AG10803 (cell line): Measurements from ENCODE around the gene SART1.
"Not testable (repeated sequence)": the region's sequence is repeated elsewhere in the genome, so short reads cannot be mapped to it uniquely, and the experiment has no call there.

Experiments used
- DNase-seq: peaks from one replicate; pipeline ENCODE4 v3.0.0; 2010; ENCODE audit warnings: low read depth
- H3K4me3 ChIP-seq: 2 replicates; pipeline ENCODE4 v1.5.1; 2011; ENCODE audit warnings: mild to moderate bottlenecking, low read length, control low read depth
- CTCF ChIP-seq: conservative IDR thresholded peaks from 2 replicates; pipeline ENCODE4 v1.5.1; 2011; ENCODE audit warnings: mild to moderate bottlenecking, low read length, control low read depth, inconsistent platforms

The SART1 gene

DNA sequence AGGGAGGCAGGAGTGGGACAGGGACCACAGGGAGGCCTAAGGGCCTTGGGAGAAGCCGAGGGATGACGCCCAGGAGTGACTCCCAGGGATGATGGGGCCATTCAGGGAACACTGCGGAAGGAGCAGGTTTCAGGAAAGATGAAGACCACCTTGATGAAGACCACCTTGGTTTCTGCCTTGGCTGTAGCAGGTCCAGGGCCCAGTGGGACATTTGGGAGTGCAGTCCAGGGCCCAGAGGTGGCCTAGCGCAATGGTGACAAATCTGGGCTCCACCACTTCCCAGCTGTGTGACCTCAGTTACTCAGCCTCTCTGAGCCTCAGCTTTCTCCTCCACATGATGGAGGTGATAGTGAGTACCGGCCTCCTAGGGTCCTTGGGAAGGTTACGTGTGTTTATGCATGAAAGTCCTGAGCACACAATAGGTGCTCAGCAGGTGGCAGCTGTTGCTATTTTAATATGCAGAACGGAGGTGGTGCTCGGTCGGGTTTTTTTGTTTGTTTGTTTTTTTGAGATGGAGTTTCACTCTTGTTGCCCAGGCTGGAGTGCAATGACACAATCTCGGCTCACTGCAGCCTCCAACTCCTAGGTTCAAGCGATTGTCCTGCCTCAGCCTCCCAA is 15.5 kb upstream of the SART1 start:
- DNase-seq, result no peak
- no peak for TF ChIP-seq CTCF
- no peak overlapping the region for H3K4me3 ChIP-seq

GRCh38 chr11:65946655-65947054 is 14.9 kb upstream of the SART1 start:
- DNase-seq, result no peak
- no peak overlapping the region for H3K4me3 ChIP-seq
- TF ChIP-seq CTCF, result no peak

- TF ChIP-seq CTCF, result no peak
- no peak overlapping the region for H3K4me3 ChIP-seq
- DNase-seq, result no peak
These were observed 14.4 kb upstream of the SART1 start for GRCh38 chr11:65947133-65947532.

DNA sequence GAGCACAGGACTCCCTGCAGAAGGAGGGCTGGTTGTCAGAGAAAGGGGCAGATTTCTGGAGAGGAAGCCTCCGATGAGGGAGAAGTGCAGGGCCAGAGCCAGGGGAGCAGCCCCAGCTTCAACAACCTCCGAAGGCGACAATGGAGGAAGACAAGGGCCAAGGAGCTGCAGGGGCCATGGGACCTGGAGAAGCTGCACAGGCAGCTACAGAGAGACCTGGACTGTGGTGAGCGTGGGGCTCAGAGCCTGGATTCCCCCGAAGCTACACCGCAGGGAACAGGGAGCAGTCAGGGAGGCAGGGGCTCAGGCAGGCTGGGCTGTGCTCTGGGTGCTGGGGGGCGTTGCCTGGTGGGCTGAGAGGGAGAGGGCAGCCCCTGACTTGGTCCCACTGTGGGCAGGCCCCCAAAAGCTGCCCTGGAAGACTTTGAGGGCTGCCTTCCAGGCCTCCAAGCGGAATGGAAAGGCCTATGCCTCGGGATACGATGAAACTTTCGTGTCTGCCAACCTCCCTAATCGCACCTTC is 13.9 kb upstream of the SART1 start:
- no peak for TF ChIP-seq CTCF
- H3K4me3 ChIP-seq, result no peak overlapping the region
- DNase-seq, result no peak

GRCh38 chr11:65950711-65951110 is 10.8 kb upstream of the SART1 start:
- H3K4me3 ChIP-seq, DNase-seq: not testable (repeated sequence)

GRCh38 chr11:65951641-65952040 is 9.9 kb upstream of the SART1 start:
- not testable (repeated sequence) for DNase-seq, H3K4me3 ChIP-seq

- DNase-seq, result no peak
- TF ChIP-seq CTCF, result no peak
- H3K4me3 ChIP-seq, result no peak overlapping the region
These were observed 9.4 kb upstream of the SART1 start for GRCh38 chr11:65952052-65952521.

GRCh38 chr11:65953471-65953870 is 8.1 kb upstream of the SART1 start:
- no peak for TF ChIP-seq CTCF
- DNase-seq, result no peak
- no peak overlapping the region for H3K4me3 ChIP-seq
